GM12878 (cell line): ENCODE results near the gene NEURL3. TPM values are rescaled to one million over a fixed set of nuclear protein-coding genes. Genes with fewer than 3 reads are reported as not detected.

Experiments used
- BCL11A ChIP-seq: IDR thresholded peaks from 2 replicates; pipeline ENCODE4 v1.6.1; 2011; ENCODE audit warnings: low read depth, low read length
- CBX5 ChIP-seq: sonication (generic); IDR thresholded peaks from 2 replicates; pipeline ENCODE4 v1.6.1; 2016; ENCODE audit warnings: low read depth, moderate library complexity, mild to moderate bottlenecking, inconsistent platforms
- CHD1 ChIP-seq: IDR thresholded peaks from 2 replicates; pipeline ENCODE4 v1.6.1; 2012; ENCODE audit warnings: low read depth, low read length, improper control_type of control experiment
- CHD4 ChIP-seq: fragments of 200-600 bp; sonication (generic); IDR thresholded peaks from 2 replicates; pipeline ENCODE4 v1.6.1; 2016; ENCODE audit warnings: mild to moderate bottlenecking
- CREB1 ChIP-seq: IDR thresholded peaks from 2 replicates; pipeline ENCODE4 v1.6.1; 2012; ENCODE audit warnings: low read depth, mild to moderate bottlenecking, inconsistent platforms
- CREM ChIP-seq: IDR thresholded peaks from 2 replicates; pipeline ENCODE4 v1.6.1; 2014; ENCODE audit warnings: antibody characterized with exemption, low read depth
- GABPA ChIP-seq: IDR thresholded peaks from 2 replicates; pipeline ENCODE4 v1.6.1; 2014; ENCODE audit warnings: antibody characterized with exemption, low read depth, mild to moderate bottlenecking, inconsistent platforms
- GATAD2B ChIP-seq: fragments of 450-650 bp; conservative IDR thresholded peaks from 2 replicates; pipeline ENCODE4 v1.6.1; 2017; ENCODE audit warnings: low read depth, mild to moderate bottlenecking, moderate library complexity
- JUNB ChIP-seq: IDR thresholded peaks from 2 replicates; pipeline ENCODE4 v1.6.1; 2016; ENCODE audit warnings: antibody characterized with exemption, mild to moderate bottlenecking
- NKRF ChIP-seq: fragments of 450-650 bp; conservative IDR thresholded peaks from 2 replicates; pipeline ENCODE4 v1.6.1; 2017; ENCODE audit warnings: mild to moderate bottlenecking, moderate library complexity
- POLR2A ChIP-seq: IDR thresholded peaks from 2 replicates; pipeline ENCODE4 v1.6.1; 2011; ENCODE audit warnings: low read depth, mild to moderate bottlenecking, low read length
- POU2F2 ChIP-seq: IDR thresholded peaks from 3 replicates; pipeline ENCODE4 v1.6.1; 2011; ENCODE audit warnings: low read depth, mild to moderate bottlenecking, low read length, borderline replicate concordance
- RCOR1 ChIP-seq: conservative IDR thresholded peaks from 2 replicates; pipeline ENCODE4 v1.6.1; 2012; ENCODE audit warnings: low read depth, low read length, improper control_type of control experiment
- RELA ChIP-seq: fragments of 450-650 bp; IDR thresholded peaks from 2 replicates; pipeline ENCODE4 v1.8.0; 2014; ENCODE audit warnings: borderline replicate concordance; ENCODE audit not compliant: partially characterized antibody
- RFX5 ChIP-seq: IDR thresholded peaks from 2 replicates; pipeline ENCODE4 v1.6.1; 2011; ENCODE audit warnings: low read depth, low read length, improper control_type of control experiment
- SP1 ChIP-seq: IDR thresholded peaks from one replicate; pipeline ENCODE4 v1.6.1; 2011; ENCODE audit warnings: low read depth, low read length
- SPI1 ChIP-seq: IDR thresholded peaks from 2 replicates; pipeline ENCODE4 v1.6.1; 2011; ENCODE audit warnings: low read depth, mild to moderate bottlenecking, low read length, moderate library complexity, borderline replicate concordance; ENCODE audit not compliant: insufficient read depth
- YY1 ChIP-seq: IDR thresholded peaks from 2 replicates; pipeline ENCODE4 v1.6.1; 2011; ENCODE audit warnings: low read depth, mild to moderate bottlenecking, low read length
- ZBED1 ChIP-seq: IDR thresholded peaks from 2 replicates; pipeline ENCODE4 v1.6.1; 2016; ENCODE audit warnings: borderline replicate concordance
- ZNF274 ChIP-seq: IDR thresholded peaks from one replicate; pipeline ENCODE4 v1.8.0; 2011; ENCODE audit not compliant: insufficient read length, insufficient read depth
- ZNF592 ChIP-seq: fragments of 450-650 bp; IDR thresholded peaks from 2 replicates; pipeline ENCODE4 v1.6.1; 2017; ENCODE audit warnings: mild to moderate bottlenecking, moderate library complexity
- ZSCAN29 ChIP-seq: fragments of 450-650 bp; IDR thresholded peaks from 2 replicates; pipeline ENCODE4 v1.6.1; 2017; ENCODE audit warnings: mild to moderate bottlenecking, moderate library complexity
- polyA plus RNA-seq, 11 experiments: library from polyadenylated mRNA; depleted of rRNA in 4 of 11; unstranded in 6 of 11; stranded (reverse) in 5 of 11; fragments of >200 nt; fragmentation: Nextera tagmentation in 4 of 11; fragmentation: Illumina TruSeq in 1 of 11; extraction: Ambion mirVana in 4 of 11; extraction: Trizol in 1 of 11; gene quantifications; 1 replicate in 1 of 11; 2 replicates in 10 of 11; pipeline versions ENCODE4 v1.2.1 to v1.2.3, GENCODE V29; 2011 to 2016; ENCODE audit warnings: inconsistent platforms in 2 of 11, missing spikeins in 2 of 11, low read depth in 1 of 11
- total RNA-seq, 4 experiments: library from RNA; depleted of rRNA in 3 of 4; stranded (reverse); fragments of >200 nt in 3 of 4; fragmentation: Illumina TruSeq in 1 of 4; extraction: Trizol in 1 of 4; gene quantifications; 2 replicates each; pipeline versions ENCODE4 v1.2.1 to v1.2.3, GENCODE V29; 2013 to 2021
- TF ChIP-seq, protein P1 (sequence below): IDR thresholded peaks from 2 replicates; pipeline ENCODE4 v1.6.1; 2012; ENCODE audit warnings: low read depth, low read length, improper control_type of control experiment
- TF ChIP-seq, protein P2 (sequence below), 3 experiments: IDR thresholded peaks in 2 of 3; conservative IDR thresholded peaks in 1 of 3; 2 replicates each; pipeline ENCODE4 v1.5.1; 2011; ENCODE audit warnings: low read depth in 3 of 3, low read length in 3 of 3, mild to moderate bottlenecking in 3 of 3, control low read depth in 2 of 3, moderate library complexity in 2 of 3, inconsistent platforms in 1 of 3, mixed read lengths in 1 of 3; ENCODE audit not compliant: control insufficient read depth in 2 of 3, insufficient read depth in 1 of 3; ENCODE audit errors: extremely low read depth in 1 of 3

NEURL3 gene
- total and polyA plus RNA-seq, 10 of the 15 experiments (the other 5 are each of a cell fraction or from before 2014, with no cell fraction given): 0.03 to 6.3 (median 0.47) TPM

DNA sequence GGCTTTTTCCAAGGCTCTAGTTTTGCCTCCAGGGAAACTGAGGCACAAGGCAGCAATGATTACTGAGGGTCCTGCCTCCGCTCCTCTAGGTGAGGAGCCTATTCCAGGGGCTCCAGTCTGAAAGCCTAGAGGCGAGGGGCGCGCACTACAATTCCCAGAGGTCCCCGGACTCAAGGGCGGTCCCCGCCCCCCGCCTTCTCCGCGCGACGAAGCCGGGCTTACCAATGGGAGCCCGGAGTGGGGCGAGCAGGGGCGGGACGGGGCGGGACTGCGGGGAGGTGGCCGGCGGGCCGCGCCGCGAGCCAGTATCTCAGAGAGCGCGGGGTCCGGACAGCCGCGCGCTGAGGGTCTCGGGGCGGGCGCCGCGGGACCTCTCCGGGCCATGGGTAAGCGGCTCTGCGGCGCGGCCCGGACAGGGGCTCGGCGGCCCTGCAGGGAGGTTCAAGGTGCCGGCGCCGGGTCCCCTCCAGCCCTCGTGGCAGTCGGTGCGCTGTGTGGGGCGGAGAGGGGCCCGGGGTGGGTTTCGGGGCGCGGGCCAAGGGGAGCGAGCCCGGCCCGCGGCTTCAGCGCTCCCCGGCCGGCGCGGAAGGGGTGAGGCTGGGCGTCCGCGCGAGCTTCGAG is 31.4 kb upstream of the NEURL3 start, which contains the start of gene ARID5A (continued):
- TF ChIP-seq POU2F2: no peak; the same call in 2 of the 3 replicates
- no peak for TF ChIP-seq RFX5
- peak; percentile 88 for TF ChIP-seq CREB1
- no peak for TF ChIP-seq CHD4
- peak; percentile 66 for TF ChIP-seq NKRF
- no peak for TF ChIP-seq CHD1
- TF ChIP-seq, protein P1, sequence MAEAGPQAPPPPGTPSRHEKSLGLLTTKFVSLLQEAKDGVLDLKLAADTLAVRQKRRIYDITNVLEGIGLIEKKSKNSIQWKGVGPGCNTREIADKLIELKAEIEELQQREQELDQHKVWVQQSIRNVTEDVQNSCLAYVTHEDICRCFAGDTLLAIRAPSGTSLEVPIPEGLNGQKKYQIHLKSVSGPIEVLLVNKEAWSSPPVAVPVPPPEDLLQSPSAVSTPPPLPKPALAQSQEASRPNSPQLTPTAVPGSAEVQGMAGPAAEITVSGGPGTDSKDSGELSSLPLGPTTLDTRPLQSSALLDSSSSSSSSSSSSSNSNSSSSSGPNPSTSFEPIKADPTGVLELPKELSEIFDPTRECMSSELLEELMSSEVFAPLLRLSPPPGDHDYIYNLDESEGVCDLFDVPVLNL: no peak
- peak; percentile 90 for TF ChIP-seq POLR2A
- TF ChIP-seq CBX5: no peak
- peak; percentile 89 for TF ChIP-seq SP1
- peak; percentile 80 for TF ChIP-seq GATAD2B
- TF ChIP-seq BCL11A: no peak
- no peak for TF ChIP-seq JUNB
- TF ChIP-seq RELA: no peak
- TF ChIP-seq RCOR1: no peak
- TF ChIP-seq ZBED1: no peak
- TF ChIP-seq YY1: peak; percentile 51; the same call in 1 of the 2 replicates
- no peak for TF ChIP-seq ZNF592
- no peak for TF ChIP-seq SPI1
- peak; percentile 62; the same call in 1 of the 2 replicates for TF ChIP-seq ZSCAN29
- TF ChIP-seq GABPA: no peak
- TF ChIP-seq, protein P2, sequence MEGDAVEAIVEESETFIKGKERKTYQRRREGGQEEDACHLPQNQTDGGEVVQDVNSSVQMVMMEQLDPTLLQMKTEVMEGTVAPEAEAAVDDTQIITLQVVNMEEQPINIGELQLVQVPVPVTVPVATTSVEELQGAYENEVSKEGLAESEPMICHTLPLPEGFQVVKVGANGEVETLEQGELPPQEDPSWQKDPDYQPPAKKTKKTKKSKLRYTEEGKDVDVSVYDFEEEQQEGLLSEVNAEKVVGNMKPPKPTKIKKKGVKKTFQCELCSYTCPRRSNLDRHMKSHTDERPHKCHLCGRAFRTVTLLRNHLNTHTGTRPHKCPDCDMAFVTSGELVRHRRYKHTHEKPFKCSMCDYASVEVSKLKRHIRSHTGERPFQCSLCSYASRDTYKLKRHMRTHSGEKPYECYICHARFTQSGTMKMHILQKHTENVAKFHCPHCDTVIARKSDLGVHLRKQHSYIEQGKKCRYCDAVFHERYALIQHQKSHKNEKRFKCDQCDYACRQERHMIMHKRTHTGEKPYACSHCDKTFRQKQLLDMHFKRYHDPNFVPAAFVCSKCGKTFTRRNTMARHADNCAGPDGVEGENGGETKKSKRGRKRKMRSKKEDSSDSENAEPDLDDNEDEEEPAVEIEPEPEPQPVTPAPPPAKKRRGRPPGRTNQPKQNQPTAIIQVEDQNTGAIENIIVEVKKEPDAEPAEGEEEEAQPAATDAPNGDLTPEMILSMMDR (IDR thresholded peaks at IDR 0.05 in 2 of 3, conservative IDR thresholded peaks at IDR 0.05 in 1 of 3; ENCODE audit: control insufficient read depth in 2 of 3, extremely low read depth in 1 of 3, insufficient read depth in 1 of 3, low read depth in 3 of 3, low read length in 3 of 3): peak in 1 of 3 experiments; percentile 26; a peak in 1 of 6 replicates
- peak; percentile 83 for TF ChIP-seq CREM
- no peak for TF ChIP-seq ZNF274
